HG03095 (cell line): ENCODE data around the gene CARS2.
"Not testable (repeated sequence)": the region's sequence is repeated elsewhere in the genome, so short reads cannot be mapped to it uniquely, and the experiment has no call there.

Source experiments
- ATAC-seq: cut with Tn5 transposase; IDR thresholded peaks from one replicate; pipeline ENCODE4 v1.9.1; 2021; ENCODE audit warnings: moderate library complexity; ENCODE audit not compliant: unreplicated experiment

Gene CARS2

GRCh38 chr13:110626521-110626920 lies 79.4 kb downstream of the CARS2 start:
- ATAC-seq: no peak

GRCh38 chr13:110625771-110626321 lies 80.1 kb downstream of the CARS2 start:
- ATAC-seq: no peak

GRCh38 chr13:110624766-110625756 lies 80.9 kb downstream of the CARS2 start:
- ATAC-seq: no peak

- no peak for ATAC-seq
Measured at GRCh38 chr13:110620596-110620995, 85.3 kb downstream of the CARS2 start.

GRCh38 chr13:110618780-110619179 lies 87.1 kb downstream of the CARS2 start:
- no peak for ATAC-seq

GRCh38 chr13:110618167-110618566 lies 87.7 kb downstream of the CARS2 start:
- no peak for ATAC-seq

- ATAC-seq: no peak
Measured at GRCh38 chr13:110617321-110618072, 88.4 kb downstream of the CARS2 start.

- peak; percentile 65 for ATAC-seq
Measured at GRCh38 chr13:110616103-110617101, 89.5 kb downstream of the CARS2 start.

- ATAC-seq: peak; percentile 53
Measured at GRCh38 chr13:110615322-110616102, 90.4 kb downstream of the CARS2 start, which contains the start of gene NAXD. Gene NAXD (plus strand): TSS chr13:110615545. CDS start chr13:110615602, 57 bp downstream.

- ATAC-seq: no peak
Measured at GRCh38 chr13:110615005-110615321, 91.0 kb downstream of the CARS2 start.

GRCh38 chr13:110610955-110611595 lies 94.8 kb downstream of the CARS2 start:
- ATAC-seq: peak; percentile 49

GRCh38 chr13:110607675-110608224 lies 98.2 kb downstream of the CARS2 start:
- ATAC-seq: no peak

GRCh38 chr13:110606281-110606680 lies 99.6 kb downstream of the CARS2 start:
- ATAC-seq: not testable (repeated sequence)

GRCh38 chr13:110605132-110605531 lies 100.8 kb downstream of the CARS2 start:
- ATAC-seq: no peak

GRCh38 chr13:110600980-110601379 lies 104.9 kb downstream of the CARS2 start:
- ATAC-seq: no peak

- no peak for ATAC-seq
Measured at GRCh38 chr13:110600261-110600819, 105.6 kb downstream of the CARS2 start.

- ATAC-seq: no peak
Measured at GRCh38 chr13:110597041-110597689, 108.8 kb downstream of the CARS2 start.
